ENCODE data around the gene KCNMA1.

GRCh38 chr10:76879116-76879913 lies 758.3 kb downstream of the KCNMA1 start:
- no peak for TF ChIP-seq SUZ12 (IDR thresholded peaks at IDR 0.05; ENCODE audit: extremely low read depth, insufficient read depth, insufficient read length)
- TF ChIP-seq ZNF274 (IDR thresholded peaks at IDR 0.05; ENCODE audit: low read depth, low read length) = no peak

Measured in NT2/D1 (cell line).